ENCODE data around the gene IL17F. TPM values are rescaled to one million over a fixed set of nuclear protein-coding genes. Genes with fewer than 3 reads are reported as not detected.
"Not testable (repeated sequence)": the region's sequence is repeated elsewhere in the genome, so short reads cannot be mapped to it uniquely, and the experiment has no call there.

IL17F gene
- total RNA-seq, 1 donor from 2014 or later, result not detected

GRCh38 chr6:52209770-52210169, 34.5 kb downstream of the IL17F start:
- Mint-ChIP-seq H3K4me1 (ENCODE audit: low read depth, unreplicated experiment) (no peaks in the 10 kb centered on the region), H3K9me3 (ENCODE audit: unreplicated experiment) (peaks cover 1% of the 10 kb centered on the region), H3K27ac (ENCODE audit: unreplicated experiment) (no peak overlapping the region), H3K36me3 (ENCODE audit: unreplicated experiment) (no peaks in the 10 kb centered on the region), H3K27me3 (ENCODE audit: unreplicated experiment) (no peaks in the 10 kb centered on the region), H3K4me3 (ENCODE audit: unreplicated experiment) (no peak overlapping the region)
- no peak for DNase-seq
- no peak for TF ChIP-seq CTCF (IDR thresholded peaks at IDR 0.05; ENCODE audit: partially characterized antibody, unreplicated experiment)

GRCh38 chr6:52208612-52209011, 35.7 kb downstream of the IL17F start:
- Mint-ChIP-seq H3K4me1 (ENCODE audit: low read depth, unreplicated experiment) (no peaks in the 10 kb centered on the region), H3K9me3 (ENCODE audit: unreplicated experiment) (peaks cover 1% of the 10 kb centered on the region), H3K36me3 (ENCODE audit: unreplicated experiment) (no peaks in the 10 kb centered on the region), H3K27me3 (ENCODE audit: unreplicated experiment) (no peaks in the 10 kb centered on the region), H3K27ac (ENCODE audit: unreplicated experiment) (no peak overlapping the region), H3K4me3 (ENCODE audit: unreplicated experiment) (no peak overlapping the region)
- DNase-seq, result no peak
- TF ChIP-seq CTCF (IDR thresholded peaks at IDR 0.05; ENCODE audit: partially characterized antibody, unreplicated experiment), result no peak

- DNase-seq, result no peak
- H3K4me3 Mint-ChIP-seq (ENCODE audit: unreplicated experiment), result no peak overlapping the region
- H3K27me3 Mint-ChIP-seq (ENCODE audit: unreplicated experiment), result no peaks in the 10 kb centered on the region
- no peak for TF ChIP-seq CTCF (IDR thresholded peaks at IDR 0.05; ENCODE audit: partially characterized antibody, unreplicated experiment)
- no peaks in the 10 kb centered on the region for H3K4me1 Mint-ChIP-seq (ENCODE audit: low read depth, unreplicated experiment)
- peaks cover 3% of the 10 kb centered on the region for H3K9me3 Mint-ChIP-seq (ENCODE audit: unreplicated experiment)
- H3K36me3 Mint-ChIP-seq (ENCODE audit: unreplicated experiment), result no peaks in the 10 kb centered on the region
- no peak overlapping the region for H3K27ac Mint-ChIP-seq (ENCODE audit: unreplicated experiment)
Measured at GRCh38 chr6:52207066-52207465, 37.2 kb downstream of the IL17F start.

- Mint-ChIP-seq H3K4me3 (ENCODE audit: unreplicated experiment) (no peak overlapping the region), H3K9me3 (ENCODE audit: unreplicated experiment) (peaks cover 5% of the 10 kb centered on the region), H3K4me1 (ENCODE audit: low read depth, unreplicated experiment) (no peaks in the 10 kb centered on the region), H3K36me3 (ENCODE audit: unreplicated experiment) (peaks cover 10% of the 10 kb centered on the region), H3K27ac (ENCODE audit: unreplicated experiment) (no peak overlapping the region), H3K27me3 (ENCODE audit: unreplicated experiment) (peaks cover 3% of the 10 kb centered on the region)
- DNase-seq, result no peak
- TF ChIP-seq CTCF (IDR thresholded peaks at IDR 0.05; ENCODE audit: partially characterized antibody, unreplicated experiment), result no peak
Measured at GRCh38 chr6:52201493-52201892, 42.8 kb downstream of the IL17F start.

- DNase-seq, result no peak
- no peak for TF ChIP-seq CTCF (IDR thresholded peaks at IDR 0.05; ENCODE audit: partially characterized antibody, unreplicated experiment)
- H3K4me3 Mint-ChIP-seq (ENCODE audit: unreplicated experiment), result no peak overlapping the region
- H3K4me1 Mint-ChIP-seq (ENCODE audit: low read depth, unreplicated experiment), result no peaks in the 10 kb centered on the region
- H3K27ac Mint-ChIP-seq (ENCODE audit: unreplicated experiment), result no peak overlapping the region
- H3K36me3 Mint-ChIP-seq (ENCODE audit: unreplicated experiment), result peaks cover 10% of the 10 kb centered on the region
- H3K27me3 Mint-ChIP-seq (ENCODE audit: unreplicated experiment), result peaks cover 3% of the 10 kb centered on the region
- H3K9me3 Mint-ChIP-seq (ENCODE audit: unreplicated experiment), result peaks cover 5% of the 10 kb centered on the region
Measured at GRCh38 chr6:52201046-52201445, 43.3 kb downstream of the IL17F start.

GRCh38 chr6:52200088-52200487, 44.2 kb downstream of the IL17F start:
- H3K27me3 Mint-ChIP-seq (ENCODE audit: unreplicated experiment); H3K4me1 Mint-ChIP-seq (ENCODE audit: low read depth, unreplicated experiment); DNase-seq; H3K9me3 Mint-ChIP-seq (ENCODE audit: unreplicated experiment); H3K27ac Mint-ChIP-seq (ENCODE audit: unreplicated experiment); H3K36me3 Mint-ChIP-seq (ENCODE audit: unreplicated experiment); H3K4me3 Mint-ChIP-seq (ENCODE audit: unreplicated experiment): not testable (repeated sequence)

All from glutamatergic neuron (in vitro differentiated cells).